HG02571 (cell line): ENCODE results near the gene ACOX3.

Experiments used
- ATAC-seq: cut with Tn5 transposase; IDR thresholded peaks from one replicate; pipeline ENCODE4 v1.9.1; 2021; ENCODE audit warnings: mild to moderate bottlenecking, moderate library complexity; ENCODE audit not compliant: unreplicated experiment

ACOX3 gene

DNA sequence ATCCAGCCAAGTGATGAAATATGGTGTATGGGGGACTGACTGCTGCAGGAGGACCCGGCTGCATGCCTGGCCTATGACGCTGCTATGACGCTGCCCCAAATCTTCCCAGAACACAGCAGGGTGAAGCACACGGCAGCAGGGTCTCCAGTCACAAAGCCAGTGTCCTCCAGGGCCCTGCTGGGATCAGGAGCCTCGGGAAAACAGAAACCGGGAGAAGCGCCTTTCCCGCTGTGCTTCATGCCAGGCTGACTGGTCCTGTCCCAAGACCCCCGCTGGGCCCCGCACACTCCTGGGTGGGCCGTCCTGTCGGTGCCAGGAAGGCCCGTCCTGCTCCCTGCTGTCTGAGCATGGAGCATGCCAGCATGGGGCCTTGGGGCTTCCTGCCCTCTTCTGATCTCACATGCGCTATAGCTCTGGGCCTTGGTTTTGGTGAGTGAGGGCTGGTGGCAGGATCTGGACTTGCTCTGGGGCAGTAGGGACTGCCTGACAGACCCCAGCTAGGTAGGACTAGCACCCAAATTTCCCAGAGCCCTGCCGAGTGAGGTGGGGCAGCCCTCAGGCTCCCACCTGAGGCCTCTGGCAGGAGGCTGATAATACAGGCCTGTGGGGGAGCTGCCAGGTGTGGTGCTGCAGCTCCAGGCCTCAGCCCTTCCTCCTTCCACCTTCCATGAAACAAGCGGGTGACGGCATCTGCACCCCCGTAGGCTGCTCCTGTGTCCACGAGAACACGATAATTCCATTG is 64.0 kb downstream of the ACOX3 start:
- ATAC-seq: no peak

DNA sequence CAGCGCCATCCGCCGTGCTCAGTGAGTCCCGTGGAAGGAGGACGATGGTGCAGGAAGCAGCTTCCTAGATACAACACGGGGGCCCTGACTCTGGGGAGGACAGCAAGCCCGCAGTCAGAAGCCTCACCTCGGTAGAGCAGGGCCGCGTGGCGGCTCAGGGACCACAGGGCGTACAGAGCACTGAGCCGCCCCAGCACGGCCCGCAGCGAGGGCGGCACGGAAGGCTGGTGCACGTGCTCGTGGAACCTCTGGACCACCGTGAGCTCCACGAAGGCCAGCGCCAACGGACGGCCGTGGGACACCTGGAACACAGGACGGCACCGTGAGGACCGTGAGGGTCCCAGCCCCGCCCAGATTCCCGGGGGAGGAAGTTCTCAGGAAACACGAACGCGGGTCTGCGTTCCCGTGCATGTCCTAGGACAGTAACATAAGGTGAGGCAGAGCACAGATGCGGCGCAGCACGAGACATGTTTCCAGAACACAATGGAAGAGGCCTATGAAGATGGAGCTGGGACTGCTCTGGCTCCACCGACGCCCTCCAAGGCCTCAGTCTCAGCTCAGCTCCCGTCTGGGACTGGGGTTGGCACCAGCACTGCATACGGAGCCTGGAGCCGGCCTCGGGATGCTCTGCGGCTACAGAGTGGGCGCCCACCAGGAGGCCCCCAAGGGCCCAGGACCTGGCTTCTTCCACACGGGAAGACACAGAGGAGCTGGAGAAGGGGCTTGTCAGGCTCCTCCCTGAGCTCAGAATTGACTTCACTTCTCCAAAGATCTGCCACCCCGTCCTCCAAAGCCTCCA is 65.5 kb downstream of the ACOX3 start:
- no peak for ATAC-seq

GRCh38 chr4:8373973-8374545 is 66.5 kb downstream of the ACOX3 start:
- ATAC-seq: no peak

- no peak for ATAC-seq
These were observed 67.1 kb downstream of the ACOX3 start for GRCh38 chr4:8373270-8373972.

DNA sequence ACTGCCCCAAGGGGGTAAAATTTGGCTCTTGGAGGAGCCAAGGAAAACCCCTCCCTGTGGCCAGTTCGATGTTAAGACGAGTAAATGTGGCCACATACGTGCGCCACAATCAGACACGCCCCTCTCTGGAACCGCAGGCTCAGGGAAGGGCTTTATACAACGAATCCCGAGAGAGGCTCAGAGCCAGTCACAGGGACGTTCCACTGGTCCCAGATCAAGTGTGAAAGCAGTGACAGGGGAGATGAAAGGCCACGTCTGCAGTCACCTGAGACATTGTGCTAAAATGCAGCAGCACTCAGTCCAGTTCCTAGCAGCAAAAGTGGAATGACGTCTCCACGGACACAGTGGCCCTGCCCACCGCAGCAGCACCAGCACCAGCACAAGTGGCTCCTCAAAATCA is 68.0 kb downstream of the ACOX3 start:
- ATAC-seq: no peak

DNA sequence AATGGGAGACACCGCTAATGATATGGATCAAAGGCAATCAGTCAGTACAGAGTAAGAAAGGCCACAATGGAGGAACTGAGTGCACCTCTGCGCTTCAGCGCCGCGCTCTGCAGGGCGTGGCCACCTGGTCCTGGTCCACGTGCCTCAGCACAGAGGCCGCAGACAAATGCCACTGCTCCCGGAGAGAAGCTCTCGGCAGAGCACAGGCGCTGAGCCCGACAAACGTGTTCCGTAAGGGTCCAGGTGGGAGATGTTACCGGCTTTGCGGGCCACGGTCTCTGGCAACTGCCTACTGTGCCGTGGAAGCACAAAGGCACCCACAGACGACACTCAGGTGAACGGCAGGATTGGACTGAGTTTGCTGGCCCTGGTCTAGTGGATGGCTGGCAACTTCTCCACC is 68.9 kb downstream of the ACOX3 start:
- ATAC-seq: no peak

- ATAC-seq: no peak
These were observed 69.5 kb downstream of the ACOX3 start for GRCh38 chr4:8370835-8371595.

GRCh38 chr4:8370106-8370787 is 70.3 kb downstream of the ACOX3 start:
- no peak for ATAC-seq

GRCh38 chr4:8369426-8370105 is 71.0 kb downstream of the ACOX3 start:
- no peak for ATAC-seq

- no peak for ATAC-seq
These were observed 71.5 kb downstream of the ACOX3 start for GRCh38 chr4:8368998-8369397.

- no peak for ATAC-seq
These were observed 72.5 kb downstream of the ACOX3 start for GRCh38 chr4:8368061-8368481.

- no peak for ATAC-seq
These were observed 73.9 kb downstream of the ACOX3 start for GRCh38 chr4:8366601-8367000.

DNA sequence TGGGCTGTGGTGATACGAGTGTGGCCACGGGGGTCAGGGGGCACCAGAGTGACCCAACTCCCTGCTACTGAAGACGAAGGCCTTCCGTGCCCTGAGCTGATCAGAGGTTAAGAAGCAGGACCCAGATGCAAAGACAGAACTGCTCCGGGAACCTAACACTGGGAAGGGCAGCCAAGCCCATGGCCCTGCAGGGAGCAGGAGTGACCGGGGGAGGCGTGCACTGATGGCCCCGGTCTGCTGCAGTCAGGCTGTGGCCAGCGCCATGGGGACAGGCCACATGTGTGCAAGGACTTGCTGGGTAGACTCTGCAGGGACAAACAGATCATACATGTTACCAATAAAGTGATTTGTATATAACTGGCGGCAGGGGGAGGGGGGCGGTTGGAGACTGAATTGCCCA is 74.6 kb downstream of the ACOX3 start:
- no peak for ATAC-seq

GRCh38 chr4:8365353-8365752 is 75.2 kb downstream of the ACOX3 start:
- no peak for ATAC-seq

DNA sequence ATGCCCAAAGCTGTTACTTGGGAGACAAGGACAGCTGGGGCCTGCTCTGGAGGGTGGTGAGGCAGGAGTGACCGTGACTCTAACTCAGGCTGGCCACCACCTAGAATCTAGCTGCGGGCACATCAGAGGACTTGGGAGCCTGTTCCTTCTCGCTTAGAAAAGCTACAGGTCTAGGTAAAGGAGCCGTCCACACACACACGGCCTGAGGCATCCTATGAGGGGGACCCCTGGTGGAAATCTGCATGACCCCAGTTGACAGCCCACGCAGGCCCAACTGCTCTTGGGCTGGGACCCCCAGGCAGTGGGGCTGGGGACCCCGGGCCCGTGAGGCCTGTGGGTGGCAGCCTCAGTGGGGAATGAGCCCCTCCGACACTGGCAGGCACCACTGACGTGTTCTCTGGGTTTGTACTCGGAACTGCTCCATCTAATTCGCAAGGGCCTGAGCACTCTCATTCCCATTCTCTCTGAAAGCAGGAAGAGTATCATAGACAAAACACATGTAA is 75.6 kb downstream of the ACOX3 start:
- no peak for ATAC-seq

GRCh38 chr4:8364141-8364540 is 76.4 kb downstream of the ACOX3 start:
- no peak for ATAC-seq

DNA sequence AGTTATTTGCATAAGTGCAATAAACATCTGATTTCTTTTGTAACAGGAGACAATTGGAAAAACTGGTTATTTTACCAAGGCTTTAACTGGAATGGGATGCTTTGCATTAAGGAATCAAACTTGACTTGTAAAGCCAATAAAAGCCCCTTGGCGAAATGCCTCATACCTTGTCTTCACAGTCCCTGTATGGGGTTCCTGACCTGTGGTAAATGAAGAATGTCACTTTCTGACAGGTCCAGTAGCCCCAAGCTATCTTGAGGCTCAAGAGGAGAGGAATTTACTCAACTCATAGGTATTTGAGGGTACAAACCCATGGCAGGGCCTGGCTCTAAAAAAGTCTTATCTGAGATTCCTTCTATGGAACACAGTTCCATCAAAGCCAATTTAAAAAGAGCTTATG is 78.0 kb downstream of the ACOX3 start:
- no peak for ATAC-seq

- ATAC-seq: no peak
These were observed 81.3 kb downstream of the ACOX3 start for GRCh38 chr4:8359193-8359592.

GRCh38 chr4:8356856-8357255 is 83.7 kb downstream of the ACOX3 start:
- no peak for ATAC-seq
